Measurements from ENCODE around the gene CDK5RAP1.
"Not testable (repeated sequence)": the region's sequence is repeated elsewhere in the genome, so short reads cannot be mapped to it uniquely, and the experiment has no call there.

Gene CDK5RAP1

DNA sequence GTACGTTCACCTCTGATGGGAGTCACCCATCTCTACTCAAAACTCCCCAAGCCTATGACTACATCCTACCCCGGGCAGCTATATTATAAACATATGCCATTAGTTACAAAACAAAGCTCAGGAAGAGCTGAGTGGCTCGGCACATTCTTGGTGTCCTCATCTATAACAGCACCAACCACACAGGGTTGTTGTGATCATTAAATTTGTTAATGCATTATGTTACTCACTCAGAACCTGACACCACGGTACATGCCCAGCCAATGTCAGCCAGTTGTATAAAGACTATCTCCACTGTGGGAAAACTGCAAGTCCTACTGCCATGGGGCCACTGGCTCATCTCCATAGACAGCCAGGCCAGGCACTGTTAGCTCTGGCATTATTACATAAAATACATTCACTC lies 7.7 kb downstream of the CDK5RAP1 start:
- ATAC-seq, result no peak
- TF ChIP-seq RARB (CRISPR knock-in tag; IDR thresholded peaks at IDR 0.05) (no peak), SNAI2 (CRISPR knock-in tag; IDR thresholded peaks at IDR 0.05) (no peak), ZNF70 (CRISPR knock-in tag; IDR thresholded peaks at IDR 0.05) (no peak), ZC3H10 (CRISPR knock-in tag; IDR thresholded peaks at IDR 0.05) (no peak), ZFP3 (CRISPR knock-in tag; IDR thresholded peaks at IDR 0.05) (no peak), ARNTL (CRISPR knock-in tag; IDR thresholded peaks at IDR 0.05; ENCODE audit: borderline replicate concordance, low read depth) (no peak), TCF4 (CRISPR knock-in tag; IDR thresholded peaks at IDR 0.05; ENCODE audit: borderline replicate concordance) (no peak), PPARA (CRISPR knock-in tag; IDR thresholded peaks at IDR 0.05; ENCODE audit: borderline replicate concordance) (no peak)
- TF ChIP-seq, protein P1, sequence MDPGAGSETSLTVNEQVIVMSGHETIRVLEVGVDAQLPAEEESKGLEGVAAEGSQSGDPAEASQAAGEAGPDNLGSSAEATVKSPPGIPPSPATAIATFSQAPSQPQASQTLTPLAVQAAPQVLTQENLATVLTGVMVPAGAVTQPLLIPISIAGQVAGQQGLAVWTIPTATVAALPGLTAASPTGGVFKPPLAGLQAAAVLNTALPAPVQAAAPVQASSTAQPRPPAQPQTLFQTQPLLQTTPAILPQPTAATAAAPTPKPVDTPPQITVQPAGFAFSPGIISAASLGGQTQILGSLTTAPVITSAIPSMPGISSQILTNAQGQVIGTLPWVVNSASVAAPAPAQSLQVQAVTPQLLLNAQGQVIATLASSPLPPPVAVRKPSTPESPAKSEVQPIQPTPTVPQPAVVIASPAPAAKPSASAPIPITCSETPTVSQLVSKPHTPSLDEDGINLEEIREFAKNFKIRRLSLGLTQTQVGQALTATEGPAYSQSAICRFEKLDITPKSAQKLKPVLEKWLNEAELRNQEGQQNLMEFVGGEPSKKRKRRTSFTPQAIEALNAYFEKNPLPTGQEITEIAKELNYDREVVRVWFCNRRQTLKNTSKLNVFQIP (CRISPR knock-in tag; IDR thresholded peaks at IDR 0.05; ENCODE audit: borderline replicate concordance, low read depth), result no peak

DNA sequence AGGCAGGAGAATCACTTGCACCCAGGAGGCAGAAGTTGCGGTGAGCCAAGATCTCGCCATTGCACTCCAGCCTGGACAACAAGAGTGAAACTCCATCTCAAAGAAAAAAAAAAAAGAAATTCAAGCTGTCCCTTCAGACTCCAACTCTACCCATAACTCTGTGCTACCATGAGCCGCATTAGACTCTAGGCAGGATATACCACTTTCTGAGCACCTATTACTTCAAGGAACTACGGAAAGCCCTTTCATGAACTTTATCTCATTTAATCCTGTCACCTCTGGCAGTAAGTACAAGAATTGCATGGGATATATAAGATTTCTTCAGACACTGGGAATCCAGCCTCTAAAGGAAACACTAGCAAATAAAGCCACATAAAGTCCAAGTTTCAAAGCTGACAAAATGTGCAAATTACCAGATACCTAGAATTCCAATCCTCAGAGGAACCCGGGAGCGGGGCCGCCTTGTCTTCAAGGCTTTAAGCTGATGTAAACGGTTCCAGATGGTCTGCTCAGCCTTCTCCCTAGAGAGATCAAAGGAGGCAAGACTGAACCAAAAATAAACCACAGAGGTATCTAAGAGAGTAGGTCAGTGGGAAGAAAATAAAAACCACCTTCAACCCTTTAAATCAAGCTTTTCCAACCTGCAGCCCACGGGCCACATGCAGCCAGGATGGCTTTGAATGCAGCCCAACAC lies 9.4 kb downstream of the CDK5RAP1 start:
- peak; percentile 96 for ATAC-seq
- TF ChIP-seq, protein P2, sequence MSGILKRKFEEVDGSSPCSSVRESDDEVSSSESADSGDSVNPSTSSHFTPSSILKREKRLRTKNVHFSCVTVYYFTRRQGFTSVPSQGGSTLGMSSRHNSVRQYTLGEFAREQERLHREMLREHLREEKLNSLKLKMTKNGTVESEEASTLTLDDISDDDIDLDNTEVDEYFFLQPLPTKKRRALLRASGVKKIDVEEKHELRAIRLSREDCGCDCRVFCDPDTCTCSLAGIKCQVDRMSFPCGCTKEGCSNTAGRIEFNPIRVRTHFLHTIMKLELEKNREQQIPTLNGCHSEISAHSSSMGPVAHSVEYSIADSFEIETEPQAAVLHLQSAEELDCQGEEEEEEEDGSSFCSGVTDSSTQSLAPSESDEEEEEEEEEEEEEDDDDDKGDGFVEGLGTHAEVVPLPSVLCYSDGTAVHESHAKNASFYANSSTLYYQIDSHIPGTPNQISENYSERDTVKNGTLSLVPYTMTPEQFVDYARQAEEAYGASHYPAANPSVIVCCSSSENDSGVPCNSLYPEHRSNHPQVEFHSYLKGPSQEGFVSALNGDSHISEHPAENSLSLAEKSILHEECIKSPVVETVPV (CRISPR knock-in tag; IDR thresholded peaks at IDR 0.05), result no peak
- TF ChIP-seq TCF4 (CRISPR knock-in tag; IDR thresholded peaks at IDR 0.05; ENCODE audit: borderline replicate concordance), result no peak
- no peak for TF ChIP-seq ZFP3 (CRISPR knock-in tag; IDR thresholded peaks at IDR 0.05)
- TF ChIP-seq ZC3H10 (CRISPR knock-in tag; IDR thresholded peaks at IDR 0.05), result no peak
- TF ChIP-seq ISL1 (CRISPR knock-in tag; IDR thresholded peaks at IDR 0.05), result no peak
- no peak for TF ChIP-seq ZNF8 (CRISPR knock-in tag; IDR thresholded peaks at IDR 0.05)
- no peak for TF ChIP-seq ZFP30 (CRISPR knock-in tag; IDR thresholded peaks at IDR 0.05)
- TF ChIP-seq, protein P1 (CRISPR knock-in tag; IDR thresholded peaks at IDR 0.05; ENCODE audit: borderline replicate concordance, low read depth), result no peak
- no peak for TF ChIP-seq GLIS3 (CRISPR knock-in tag; IDR thresholded peaks at IDR 0.05)
- TF ChIP-seq, protein P3, sequence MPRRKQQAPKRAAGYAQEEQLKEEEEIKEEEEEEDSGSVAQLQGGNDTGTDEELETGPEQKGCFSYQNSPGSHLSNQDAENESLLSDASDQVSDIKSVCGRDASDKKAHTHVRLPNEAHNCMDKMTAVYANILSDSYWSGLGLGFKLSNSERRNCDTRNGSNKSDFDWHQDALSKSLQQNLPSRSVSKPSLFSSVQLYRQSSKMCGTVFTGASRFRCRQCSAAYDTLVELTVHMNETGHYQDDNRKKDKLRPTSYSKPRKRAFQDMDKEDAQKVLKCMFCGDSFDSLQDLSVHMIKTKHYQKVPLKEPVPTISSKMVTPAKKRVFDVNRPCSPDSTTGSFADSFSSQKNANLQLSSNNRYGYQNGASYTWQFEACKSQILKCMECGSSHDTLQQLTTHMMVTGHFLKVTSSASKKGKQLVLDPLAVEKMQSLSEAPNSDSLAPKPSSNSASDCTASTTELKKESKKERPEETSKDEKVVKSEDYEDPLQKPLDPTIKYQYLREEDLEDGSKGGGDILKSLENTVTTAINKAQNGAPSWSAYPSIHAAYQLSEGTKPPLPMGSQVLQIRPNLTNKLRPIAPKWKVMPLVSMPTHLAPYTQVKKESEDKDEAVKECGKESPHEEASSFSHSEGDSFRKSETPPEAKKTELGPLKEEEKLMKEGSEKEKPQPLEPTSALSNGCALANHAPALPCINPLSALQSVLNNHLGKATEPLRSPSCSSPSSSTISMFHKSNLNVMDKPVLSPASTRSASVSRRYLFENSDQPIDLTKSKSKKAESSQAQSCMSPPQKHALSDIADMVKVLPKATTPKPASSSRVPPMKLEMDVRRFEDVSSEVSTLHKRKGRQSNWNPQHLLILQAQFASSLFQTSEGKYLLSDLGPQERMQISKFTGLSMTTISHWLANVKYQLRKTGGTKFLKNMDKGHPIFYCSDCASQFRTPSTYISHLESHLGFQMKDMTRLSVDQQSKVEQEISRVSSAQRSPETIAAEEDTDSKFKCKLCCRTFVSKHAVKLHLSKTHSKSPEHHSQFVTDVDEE (CRISPR knock-in tag; IDR thresholded peaks at IDR 0.05), result no peak
- TF ChIP-seq ZNF70 (CRISPR knock-in tag; IDR thresholded peaks at IDR 0.05), result no peak
- TF ChIP-seq ARNTL (CRISPR knock-in tag; IDR thresholded peaks at IDR 0.05; ENCODE audit: borderline replicate concordance, low read depth), result no peak

DNA sequence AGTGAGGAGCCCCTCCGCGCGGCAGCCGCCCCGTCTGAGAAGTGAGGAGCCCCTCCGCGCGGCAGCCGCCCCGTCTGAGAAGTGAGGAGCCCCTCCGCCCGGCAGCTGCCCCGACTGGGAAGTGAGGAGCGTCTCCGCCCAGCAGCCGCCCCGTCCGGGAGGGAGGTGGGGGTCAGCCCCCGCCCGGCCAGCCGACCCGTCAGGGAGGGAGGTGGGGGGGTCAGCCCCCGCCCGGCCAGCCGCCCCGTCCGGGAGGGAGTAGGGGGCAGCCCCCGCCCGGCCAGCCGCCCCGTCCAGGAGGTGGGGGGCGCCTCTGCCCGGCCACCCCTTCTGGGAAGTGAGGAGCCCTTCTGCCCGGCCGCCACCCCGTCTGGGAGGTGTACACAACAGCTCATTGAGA lies 12.0 kb downstream of the CDK5RAP1 start:
- not testable (repeated sequence) for ATAC-seq

DNA sequence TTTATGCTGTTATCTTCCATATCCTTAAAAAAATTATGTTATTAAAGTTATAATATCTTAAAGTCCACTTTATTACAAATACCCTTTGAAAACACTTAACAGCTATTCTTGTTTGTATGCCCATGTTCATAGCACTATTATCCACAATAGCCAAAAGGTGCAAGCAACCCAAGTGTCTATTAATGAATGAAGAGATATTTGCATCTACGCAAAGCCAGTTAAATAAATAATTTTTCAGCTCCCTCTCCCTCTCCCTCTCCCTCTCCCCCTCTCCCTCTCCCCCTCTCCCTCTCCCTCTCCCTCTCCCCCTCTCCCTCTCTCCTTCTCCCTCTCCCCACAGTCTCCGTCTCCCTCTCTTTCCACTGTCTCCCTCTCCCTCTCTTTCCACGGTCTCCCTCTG lies 13.1 kb downstream of the CDK5RAP1 start:
- no peak for ATAC-seq
- TF ChIP-seq ZFP30 (CRISPR knock-in tag; IDR thresholded peaks at IDR 0.05), result no peak
- TF ChIP-seq, protein P1 (CRISPR knock-in tag; IDR thresholded peaks at IDR 0.05; ENCODE audit: borderline replicate concordance, low read depth), result no peak
- no peak for TF ChIP-seq TCF4 (CRISPR knock-in tag; IDR thresholded peaks at IDR 0.05; ENCODE audit: borderline replicate concordance)
- TF ChIP-seq, protein P4, sequence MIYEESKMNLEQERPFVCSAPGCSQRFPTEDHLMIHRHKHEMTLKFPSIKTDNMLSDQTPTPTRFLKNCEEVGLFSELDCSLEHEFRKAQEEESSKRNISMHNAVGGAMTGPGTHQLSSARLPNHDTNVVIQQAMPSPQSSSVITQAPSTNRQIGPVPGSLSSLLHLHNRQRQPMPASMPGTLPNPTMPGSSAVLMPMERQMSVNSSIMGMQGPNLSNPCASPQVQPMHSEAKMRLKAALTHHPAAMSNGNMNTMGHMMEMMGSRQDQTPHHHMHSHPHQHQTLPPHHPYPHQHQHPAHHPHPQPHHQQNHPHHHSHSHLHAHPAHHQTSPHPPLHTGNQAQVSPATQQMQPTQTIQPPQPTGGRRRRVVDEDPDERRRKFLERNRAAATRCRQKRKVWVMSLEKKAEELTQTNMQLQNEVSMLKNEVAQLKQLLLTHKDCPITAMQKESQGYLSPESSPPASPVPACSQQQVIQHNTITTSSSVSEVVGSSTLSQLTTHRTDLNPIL (CRISPR knock-in tag; IDR thresholded peaks at IDR 0.05; ENCODE audit: low read depth), result no peak
- TF ChIP-seq PPARA (CRISPR knock-in tag; IDR thresholded peaks at IDR 0.05; ENCODE audit: borderline replicate concordance), result no peak
- TF ChIP-seq TOX (CRISPR knock-in tag; IDR thresholded peaks at IDR 0.05; ENCODE audit: borderline replicate concordance), result no peak
- TF ChIP-seq ARNTL (CRISPR knock-in tag; IDR thresholded peaks at IDR 0.05; ENCODE audit: borderline replicate concordance, low read depth), result no peak
- TF ChIP-seq SNAI2 (CRISPR knock-in tag; IDR thresholded peaks at IDR 0.05), result no peak
- TF ChIP-seq GLIS3 (CRISPR knock-in tag; IDR thresholded peaks at IDR 0.05), result no peak
- TF ChIP-seq ZFP3 (CRISPR knock-in tag; IDR thresholded peaks at IDR 0.05), result no peak
- TF ChIP-seq CSDC2 (CRISPR knock-in tag; IDR thresholded peaks at IDR 0.05), result no peak
- TF ChIP-seq ISL1 (CRISPR knock-in tag; IDR thresholded peaks at IDR 0.05), result no peak
- TF ChIP-seq ZNF565 (CRISPR knock-in tag; conservative IDR thresholded peaks at IDR 0.05; ENCODE audit: low read depth), result no peak
- no peak for TF ChIP-seq RARB (CRISPR knock-in tag; IDR thresholded peaks at IDR 0.05)
- no peak for TF ChIP-seq ZNF70 (CRISPR knock-in tag; IDR thresholded peaks at IDR 0.05)
- TF ChIP-seq, protein P2 (CRISPR knock-in tag; IDR thresholded peaks at IDR 0.05), result no peak
- TF ChIP-seq ESRRG (CRISPR knock-in tag; IDR thresholded peaks at IDR 0.05), result no peak
- TF ChIP-seq ZC3H10 (CRISPR knock-in tag; IDR thresholded peaks at IDR 0.05), result no peak
- no peak for TF ChIP-seq BACH2 (CRISPR knock-in tag; IDR thresholded peaks at IDR 0.05; ENCODE audit: borderline replicate concordance)
